Left lung (tissue), 10 donors: Measurements from ENCODE around the gene OSBPL8. TPM values are rescaled to one million over a fixed set of nuclear protein-coding genes. Genes with fewer than 3 reads are reported as not detected.

Source experiments
- ATAC-seq: fragments of 200-7000 bp; cut with Tn5 transposase; one replicate; pipeline ENCODE4 v1.9.1; 2020; ENCODE audit warnings: moderate library complexity
- DNase-seq, 4 donors: peaks; one replicate each; pipeline ENCODE4 v3.0.0-alpha.2; 2013 to 2020
- H3K27ac ChIP-seq, 2 donors: fragments of 200-600 bp; sonication (generic) in 1 of 2; one replicate each; pipeline versions ENCODE4 v1.5.0 to v1.8.0; 2020 to 2021
- H3K27me3 ChIP-seq, 2 donors: fragments of 200-600 bp; sonication (generic) in 1 of 2; one replicate each; pipeline versions ENCODE4 v1.5.0 to v1.8.0; 2020 to 2021
- H3K36me3 ChIP-seq, 2 donors: fragments of 200-600 bp; sonication (generic) in 1 of 2; one replicate each; pipeline versions ENCODE4 v1.5.0 to v1.8.0; 2020 to 2021
- H3K4me1 ChIP-seq, 2 donors: fragments of 200-600 bp; one replicate each; pipeline ENCODE4 v1.8.0; 2021
- H3K4me3 ChIP-seq, 2 donors: fragments of 200-600 bp; sonication (generic) in 1 of 2; one replicate each; pipeline versions ENCODE4 v1.5.0 to v1.8.0; 2020 to 2021; ENCODE audit warnings: mild to moderate bottlenecking in 1 of 2
- H3K9me3 ChIP-seq, 2 donors: fragments of 200-600 bp; sonication (generic) in 1 of 2; one replicate each; pipeline versions ENCODE4 v1.5.0 to v1.8.0; 2020 to 2021
- intact Hi-C, 2 donors: fragments of 100-400 bp; cut with DNase I; formaldehyde crosslinking; loops; one replicate each; pipeline versions ENCODE4 v1.11.2 to v1.14.2; 2022
- polyA plus RNA-seq, 6 donors: library from polyadenylated mRNA; unstranded; fragments of 120-200 nt; gene quantifications; one replicate each; pipeline ENCODE4 v1.2.1, GENCODE V29; 2013; ENCODE audit not compliant: insufficient read length in 6 of 6
- total RNA-seq, 2 donors: library from RNA; stranded (reverse); fragmentation: NEBNext Ultra II Directional; extraction: Animal tissue kit (Norgen Biotek cat#: 25700); gene quantifications; one replicate each; pipeline ENCODE4 v1.2.1, GENCODE V29; 2021
- TF ChIP-seq, protein P1 (sequence below), 2 donors: fragments of 200-600 bp; sonication (generic) in 1 of 2; IDR thresholded peaks; one replicate each; pipeline versions ENCODE4 v1.5.0 to v1.8.0; 2021; ENCODE audit warnings: antibody characterized with exemption in 2 of 2
- donor health status: DM: no; HTN: yes; CAD: no.
- donor health status: DM: no; HTN: no; CAD: no.

Gene OSBPL8
- total and polyA plus RNA-seq, 8 donors = 53.9 to 100 (median 62.5) TPM

DNA sequence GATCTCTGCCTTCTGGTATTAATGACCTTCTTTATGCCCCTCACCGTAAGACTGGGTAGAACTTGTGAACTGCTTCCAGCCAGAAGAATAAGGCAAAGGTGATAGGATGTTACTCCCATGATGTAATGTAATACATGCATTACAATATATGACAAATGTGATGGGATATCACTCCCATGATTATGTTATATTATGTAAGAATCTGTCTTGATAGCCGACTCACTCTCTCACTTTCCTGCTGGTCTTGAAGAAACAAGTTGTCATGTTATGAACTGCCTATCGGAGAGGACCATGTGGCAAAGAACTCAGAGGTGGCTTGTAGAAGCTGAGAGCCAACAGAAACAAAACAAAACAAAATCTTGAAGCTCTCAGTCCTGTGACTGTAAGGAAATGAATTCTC is 30.6 kb upstream of the OSBPL8 start:
- peak overlapping the region in 1 of 2 donors; percentile 68 for H3K27ac ChIP-seq
- no peak for DNase-seq
- intact Hi-C loops = no loop called here
- peaks cover 0 to 34% of the 10 kb centered on the region in 2 donors for H3K4me1 ChIP-seq
- no peak for ATAC-seq
- H3K27me3 ChIP-seq = no peaks in the 10 kb centered on the region
- H3K9me3 ChIP-seq = no peaks in the 10 kb centered on the region
- H3K4me3 ChIP-seq = no peak overlapping the region
- H3K36me3 ChIP-seq = no peaks in the 10 kb centered on the region
- TF ChIP-seq, protein P1, sequence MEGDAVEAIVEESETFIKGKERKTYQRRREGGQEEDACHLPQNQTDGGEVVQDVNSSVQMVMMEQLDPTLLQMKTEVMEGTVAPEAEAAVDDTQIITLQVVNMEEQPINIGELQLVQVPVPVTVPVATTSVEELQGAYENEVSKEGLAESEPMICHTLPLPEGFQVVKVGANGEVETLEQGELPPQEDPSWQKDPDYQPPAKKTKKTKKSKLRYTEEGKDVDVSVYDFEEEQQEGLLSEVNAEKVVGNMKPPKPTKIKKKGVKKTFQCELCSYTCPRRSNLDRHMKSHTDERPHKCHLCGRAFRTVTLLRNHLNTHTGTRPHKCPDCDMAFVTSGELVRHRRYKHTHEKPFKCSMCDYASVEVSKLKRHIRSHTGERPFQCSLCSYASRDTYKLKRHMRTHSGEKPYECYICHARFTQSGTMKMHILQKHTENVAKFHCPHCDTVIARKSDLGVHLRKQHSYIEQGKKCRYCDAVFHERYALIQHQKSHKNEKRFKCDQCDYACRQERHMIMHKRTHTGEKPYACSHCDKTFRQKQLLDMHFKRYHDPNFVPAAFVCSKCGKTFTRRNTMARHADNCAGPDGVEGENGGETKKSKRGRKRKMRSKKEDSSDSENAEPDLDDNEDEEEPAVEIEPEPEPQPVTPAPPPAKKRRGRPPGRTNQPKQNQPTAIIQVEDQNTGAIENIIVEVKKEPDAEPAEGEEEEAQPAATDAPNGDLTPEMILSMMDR (IDR thresholded peaks at IDR 0.05) = no peak

DNA sequence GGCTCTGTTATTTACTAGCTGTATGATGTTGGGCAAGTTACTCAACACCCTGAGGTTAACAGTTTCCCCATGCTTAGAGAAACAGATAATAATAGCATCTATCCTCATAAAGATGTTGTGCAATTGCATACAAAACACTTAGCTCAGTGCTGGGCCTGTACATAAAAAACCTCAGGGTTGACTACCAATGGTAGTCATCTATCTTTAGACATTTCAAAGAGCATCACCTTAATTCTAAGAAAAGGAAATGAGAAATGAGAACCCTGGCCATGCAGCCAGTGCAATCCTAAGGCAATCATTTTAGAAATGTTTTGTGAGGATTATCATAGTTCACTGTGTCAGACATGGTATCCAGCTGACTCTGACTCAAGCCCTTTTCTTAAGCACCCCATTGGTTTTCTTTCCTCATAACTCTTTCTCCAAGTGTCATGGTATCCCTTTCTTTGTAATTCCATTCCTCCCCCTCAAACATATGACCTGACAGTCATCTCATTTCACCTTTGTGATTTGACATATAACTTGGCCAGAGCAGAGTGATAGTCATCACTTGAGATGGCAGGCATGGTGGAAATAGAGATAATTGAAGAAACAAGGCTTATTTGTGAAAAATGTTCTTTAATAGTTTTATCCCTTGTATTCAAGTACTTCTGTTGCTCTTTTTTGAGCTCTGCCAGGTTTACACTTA is 29.5 kb upstream of the OSBPL8 start:
- DNase-seq = peak in 2 of 4 donors; percentile 20 to 53
- Histone ChIP-seq H3K27me3 (no peaks in the 10 kb centered on the region), H3K4me1 (peaks cover 0 to 34% of the 10 kb centered on the region in 2 donors), H3K36me3 (no peaks in the 10 kb centered on the region), H3K9me3 (no peaks in the 10 kb centered on the region), H3K4me3 (no peak overlapping the region), H3K27ac (peak overlapping the region; percentile 56 to 68)
- intact Hi-C loops = loop anchor here in 1 of 2 donors (10.0 kb wide), 1 partner anchor 204 kb away; no protein-coding TSS in a partner anchor
- TF ChIP-seq, protein P1 (IDR thresholded peaks at IDR 0.05) = no peak
- peak; percentile 82 for ATAC-seq

DNA sequence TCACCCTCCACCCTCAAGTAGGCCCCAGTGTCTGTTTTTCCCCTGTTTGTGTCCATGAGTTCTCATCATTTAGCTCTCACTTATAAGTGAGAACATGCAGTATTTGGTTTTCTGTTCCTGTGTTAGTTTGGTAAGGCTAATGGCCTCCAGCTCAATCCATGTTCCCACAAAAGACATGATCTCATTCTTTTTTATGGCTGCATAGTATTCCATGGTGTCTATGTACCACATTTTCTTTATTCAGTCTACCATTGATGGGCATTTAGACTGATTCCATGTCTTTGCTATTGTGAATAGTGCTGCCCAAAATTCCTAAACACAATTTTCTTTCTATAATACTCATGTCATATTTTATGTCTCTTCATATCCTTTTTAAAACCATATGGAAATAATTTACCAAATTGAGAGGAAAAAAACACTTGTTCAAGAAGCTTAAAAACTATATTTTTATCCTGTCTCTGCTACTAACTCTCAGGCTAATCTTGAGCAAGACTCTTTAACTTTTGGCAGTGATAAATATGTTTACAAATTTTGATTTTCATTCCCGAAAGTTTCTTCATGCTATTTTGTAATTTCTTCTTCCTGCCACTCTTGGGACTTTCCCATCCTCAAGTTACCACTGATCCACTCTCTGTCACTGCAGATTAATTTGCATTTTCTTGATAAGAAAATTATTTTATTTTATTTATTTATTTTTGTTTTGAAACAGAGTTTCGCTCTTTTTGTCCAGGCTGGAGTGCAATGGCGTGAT is 28.0 kb upstream of the OSBPL8 start:
- H3K4me3 ChIP-seq = no peak overlapping the region
- H3K27ac ChIP-seq = peak overlapping the region; percentile 56 to 68
- peaks cover 0 to 34% of the 10 kb centered on the region in 2 donors for H3K4me1 ChIP-seq
- no peaks in the 10 kb centered on the region for H3K9me3 ChIP-seq
- no peaks in the 10 kb centered on the region for H3K27me3 ChIP-seq
- TF ChIP-seq, protein P1 (IDR thresholded peaks at IDR 0.05) = no peak
- H3K36me3 ChIP-seq = no peaks in the 10 kb centered on the region
- intact Hi-C loops = loop anchor here in 1 of 2 donors (10.0 kb wide), 1 partner anchor 203 kb away; no protein-coding TSS in a partner anchor
- ATAC-seq = no peak
- no peak for DNase-seq

DNA sequence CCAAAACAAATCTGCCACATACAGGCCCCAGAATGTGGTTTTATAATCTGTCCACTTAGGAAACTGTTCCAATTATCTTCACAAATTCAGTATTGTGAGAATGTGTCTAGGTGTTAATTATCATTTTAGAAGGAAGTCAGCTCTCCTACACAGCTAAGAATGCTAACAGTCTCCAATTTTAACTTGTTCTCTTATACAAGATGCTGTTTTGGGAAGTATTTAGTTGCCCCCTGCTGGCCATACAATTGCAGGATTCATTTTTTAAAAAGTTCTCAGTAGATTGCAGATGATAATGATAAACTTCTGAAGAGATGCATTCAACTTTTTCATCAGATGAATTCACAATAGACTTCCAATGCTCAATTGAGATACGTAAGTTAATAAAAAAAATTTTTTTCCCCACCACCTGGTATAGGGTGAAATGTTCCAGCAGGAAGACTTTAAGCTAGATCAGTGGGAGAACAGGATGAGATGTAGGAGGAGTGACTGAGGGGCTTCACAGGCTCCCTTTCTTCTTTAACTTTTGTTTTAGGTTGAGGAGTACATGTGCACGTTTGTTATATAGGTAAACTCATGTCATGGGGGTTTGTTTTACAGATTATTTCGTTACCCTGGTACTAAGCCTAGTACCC is 27.3 kb upstream of the OSBPL8 start:
- H3K36me3 ChIP-seq = no peaks in the 10 kb centered on the region
- DNase-seq = peak in 2 of 4 donors; percentile 20 to 39
- H3K4me1 ChIP-seq = peaks cover 0 to 34% of the 10 kb centered on the region in 2 donors
- H3K27ac ChIP-seq = no peak overlapping the region
- H3K27me3 ChIP-seq = no peaks in the 10 kb centered on the region
- TF ChIP-seq, protein P1 (IDR thresholded peaks at IDR 0.05) = peak; percentile 48 to 69
- no peak overlapping the region for H3K4me3 ChIP-seq
- intact Hi-C loops = loop anchor here in 1 of 2 donors (10.0 kb wide), 1 partner anchor 202 kb away; no protein-coding TSS in a partner anchor
- H3K9me3 ChIP-seq = no peaks in the 10 kb centered on the region
- ATAC-seq = peak; percentile 64
